ENCODE data around the gene RNF112. TPM values are rescaled to one million over a fixed set of nuclear protein-coding genes. Genes with fewer than 3 reads are reported as not detected.

Gene RNF112
- total RNA-seq, 8 experiments from 2014 or later: 0.35 to 3.7 (median 1.7) TPM; not detected in 1

DNA sequence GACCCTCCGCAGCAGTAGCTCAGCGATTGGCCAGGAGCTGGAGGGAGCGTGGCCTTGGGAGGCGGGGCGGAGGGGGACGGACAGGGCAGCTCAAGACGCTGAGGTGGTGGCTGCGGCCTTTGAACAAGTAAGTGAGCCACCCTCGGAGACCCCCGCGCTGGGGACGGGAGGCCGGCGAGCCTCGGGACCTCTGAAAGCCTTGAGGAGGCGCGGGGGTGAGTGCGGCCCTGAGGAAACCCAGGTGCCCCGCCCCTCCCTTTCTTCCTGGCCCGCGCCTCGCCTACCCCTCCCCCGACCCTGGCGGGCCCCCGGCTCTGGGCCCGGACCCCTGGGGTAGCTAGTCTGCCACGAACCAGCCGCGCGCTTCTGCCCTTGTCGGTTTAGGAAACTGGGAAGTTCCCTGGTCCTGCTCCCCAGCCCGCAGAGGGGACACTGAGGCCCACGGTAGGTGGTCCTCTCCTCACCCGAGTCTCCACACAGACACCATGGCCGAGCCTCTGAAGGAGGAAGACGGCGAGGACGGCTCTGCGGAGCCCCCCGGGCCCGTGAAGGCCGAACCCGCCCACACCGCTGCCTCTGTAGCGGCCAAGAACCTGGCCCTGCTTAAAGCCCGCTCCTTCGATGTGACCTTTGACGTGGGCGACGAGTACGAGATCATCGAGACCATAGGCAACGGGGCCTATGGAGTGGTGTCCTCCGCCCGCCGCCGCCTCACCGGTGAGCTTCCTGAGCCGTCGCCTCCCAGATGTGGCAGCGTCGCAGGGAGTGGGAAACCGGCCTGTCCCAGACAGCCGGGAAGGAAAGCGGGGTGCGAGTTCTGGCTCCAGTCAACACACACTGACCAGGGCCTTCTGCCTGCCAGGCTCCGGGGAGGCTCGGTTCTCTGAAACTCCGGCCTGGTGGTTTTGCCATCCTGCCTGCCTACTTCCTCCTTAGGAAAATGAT is 32.3 kb upstream of the RNF112 start, which contains the start of gene MAPK7:
Gene MAPK7, plus strand, starts transcription at position 83 of the 945 bp plus-strand sequence. Its CDS starts 403 bp downstream, at position 486.
- H3K4me3 ChIP-seq: peak within 1 kb of the TSS; percentile 50 to 62 (median 56)
- H3K27ac ChIP-seq: peak within 1 kb of the TSS; percentile 91 to 97
- 0 to 14% (median 5%) methylated on average over 1 to 7 of the region's 69 CpGs; no CpG with 5 or more reads in 6 of the 10 experiments for whole genome bisulfite sequencing, 10 experiments
- peak in 3 of 8 experiments; percentile 0 to 5 (median 1) for ATAC-seq (replicated peaks in 6 of 8)
- in situ Hi-C loops (cut with MboI; ENCODE audit: low pct_unique_long_range_greater_than_20kb in 2 of 9, low sequenced_read_pairs in 9 of 9, unreplicated experiment in 9 of 9): loop anchor here in 1 of 9 experiments (5.0 kb wide), 1 partner anchor 69 kb away; no protein-coding TSS in a partner anchor
- H3K4me1 ChIP-seq (replicated peaks in 1 of 2): peaks cover 6 to 11% of the 10 kb centered on the region in 2 donors

DNA sequence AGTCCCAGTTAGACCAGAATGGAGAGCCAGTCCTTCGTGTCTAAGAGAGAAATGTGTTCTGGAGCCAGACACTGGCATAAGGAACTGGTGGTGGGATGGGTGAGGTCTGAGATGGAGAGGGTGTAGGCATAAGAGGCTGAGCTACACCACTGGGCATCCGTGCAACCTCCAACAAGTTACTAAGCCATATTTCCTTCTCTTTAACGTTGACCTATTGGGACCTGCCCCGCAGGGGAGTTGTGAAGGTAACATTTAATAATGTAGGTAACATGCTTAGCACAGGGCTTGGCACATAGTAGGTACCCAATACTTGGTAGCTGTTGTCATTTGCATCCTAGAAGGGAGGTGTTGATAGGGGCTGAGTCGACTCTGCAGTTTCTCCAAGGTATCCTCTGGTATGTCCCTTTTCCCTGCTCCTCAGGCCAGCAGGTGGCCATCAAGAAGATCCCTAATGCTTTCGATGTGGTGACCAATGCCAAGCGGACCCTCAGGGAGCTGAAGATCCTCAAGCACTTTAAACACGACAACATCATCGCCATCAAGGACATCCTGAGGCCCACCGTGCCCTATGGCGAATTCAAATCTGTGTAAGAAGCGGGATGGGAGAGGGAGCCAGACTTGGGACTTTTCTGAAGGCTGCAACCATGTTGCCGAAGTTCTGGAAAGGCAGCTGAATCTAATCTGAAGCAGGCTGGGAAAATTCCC is 31.5 kb upstream of the RNF112 start:
- WGBS, 10 experiments: 56 to 96% (median 83%) methylated on average over 2 to 6 of the region's 13 CpGs
- H3K4me1 ChIP-seq (replicated peaks in 1 of 2): peaks cover 13% of the 10 kb centered on the region in 2 donors
- H3K4me3 ChIP-seq: peak overlapping the region; percentile 50 to 62 (median 56)
- no peak for ATAC-seq (replicated peaks in 6 of 8)
- H3K27ac ChIP-seq: peak overlapping the region; percentile 68 to 89
- in situ Hi-C loops (cut with MboI; ENCODE audit: low pct_unique_long_range_greater_than_20kb in 2 of 9, low sequenced_read_pairs in 9 of 9, unreplicated experiment in 9 of 9): loop anchor here in 1 of 9 experiments (5.0 kb wide), 1 partner anchor 68 kb away; no protein-coding TSS in a partner anchor

DNA sequence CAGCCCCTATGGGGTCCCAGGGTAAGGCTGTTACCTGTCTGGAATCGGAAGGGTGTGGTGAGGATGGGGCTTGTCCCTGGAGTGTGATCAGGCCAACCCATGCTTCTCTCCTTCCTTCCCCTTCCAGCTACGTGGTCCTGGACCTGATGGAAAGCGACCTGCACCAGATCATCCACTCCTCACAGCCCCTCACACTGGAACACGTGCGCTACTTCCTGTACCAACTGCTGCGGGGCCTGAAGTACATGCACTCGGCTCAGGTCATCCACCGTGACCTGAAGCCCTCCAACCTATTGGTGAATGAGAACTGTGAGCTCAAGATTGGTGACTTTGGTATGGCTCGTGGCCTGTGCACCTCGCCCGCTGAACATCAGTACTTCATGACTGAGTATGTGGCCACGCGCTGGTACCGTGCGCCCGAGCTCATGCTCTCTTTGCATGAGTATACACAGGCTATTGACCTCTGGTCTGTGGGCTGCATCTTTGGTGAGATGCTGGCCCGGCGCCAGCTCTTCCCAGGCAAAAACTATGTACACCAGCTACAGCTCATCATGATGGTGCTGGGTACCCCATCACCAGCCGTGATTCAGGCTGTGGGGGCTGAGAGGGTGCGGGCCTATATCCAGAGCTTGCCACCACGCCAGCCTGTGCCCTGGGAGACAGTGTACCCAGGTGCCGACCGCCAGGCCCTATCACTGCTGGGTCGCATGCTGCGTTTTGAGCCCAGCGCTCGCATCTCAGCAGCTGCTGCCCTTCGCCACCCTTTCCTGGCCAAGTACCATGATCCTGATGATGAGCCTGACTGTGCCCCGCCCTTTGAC is 30.3 kb upstream of the RNF112 start:
- Histone ChIP-seq H3K4me3 (no peak overlapping the region), H3K4me1 (replicated peaks in 1 of 2) (peaks cover 17 to 23% of the 10 kb centered on the region in 2 donors), H3K27ac (no peak overlapping the region)
- 60 to 100% (median 95%) methylated on average over 1 to 7 of the region's 29 CpGs; no CpG with 5 or more reads in 2 of the 10 experiments for whole genome bisulfite sequencing, 10 experiments
- in situ Hi-C loops (cut with MboI; ENCODE audit: low pct_unique_long_range_greater_than_20kb in 2 of 9, low sequenced_read_pairs in 9 of 9, unreplicated experiment in 9 of 9): no loop called here
- ATAC-seq (replicated peaks in 6 of 8): no peak

- no peak overlapping the region for H3K27ac ChIP-seq
- 100% methylated on average over 1 of the region's 7 CpGs; no CpG with 5 or more reads in 8 of the 10 experiments for WGBS, 10 experiments
- H3K4me3 ChIP-seq: no peak overlapping the region
- ATAC-seq (replicated peaks in 6 of 8): no peak
- peaks cover 21 to 30% of the 10 kb centered on the region in 2 donors for H3K4me1 ChIP-seq (replicated peaks in 1 of 2)
- in situ Hi-C loops (cut with MboI; ENCODE audit: low pct_unique_long_range_greater_than_20kb in 2 of 9, low sequenced_read_pairs in 9 of 9, unreplicated experiment in 9 of 9): no loop called here
These were observed 29.7 kb upstream of the RNF112 start for GRCh38 chr17:19381361-19381740.

DNA sequence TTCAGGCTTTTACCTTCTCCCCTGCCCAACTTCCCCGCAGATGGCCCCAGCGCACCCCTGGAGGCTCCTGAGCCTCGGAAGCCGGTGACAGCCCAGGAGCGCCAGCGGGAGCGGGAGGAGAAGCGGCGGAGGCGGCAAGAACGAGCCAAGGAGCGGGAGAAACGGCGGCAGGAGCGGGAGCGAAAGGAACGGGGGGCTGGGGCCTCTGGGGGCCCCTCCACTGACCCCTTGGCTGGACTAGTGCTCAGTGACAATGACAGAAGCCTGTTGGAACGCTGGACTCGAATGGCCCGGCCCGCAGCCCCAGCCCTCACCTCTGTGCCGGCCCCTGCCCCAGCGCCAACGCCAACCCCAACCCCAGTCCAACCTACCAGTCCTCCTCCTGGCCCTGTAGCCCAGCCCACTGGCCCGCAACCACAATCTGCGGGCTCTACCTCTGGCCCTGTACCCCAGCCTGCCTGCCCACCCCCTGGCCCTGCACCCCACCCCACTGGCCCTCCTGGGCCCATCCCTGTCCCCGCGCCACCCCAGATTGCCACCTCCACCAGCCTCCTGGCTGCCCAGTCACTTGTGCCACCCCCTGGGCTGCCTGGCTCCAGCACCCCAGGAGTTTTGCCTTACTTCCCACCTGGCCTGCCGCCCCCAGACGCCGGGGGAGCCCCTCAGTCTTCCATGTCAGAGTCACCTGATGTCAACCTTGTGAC is 29.1 kb upstream of the RNF112 start:
- WGBS, 10 experiments: 95% methylated on average over 15 of the region's 31 CpGs; no CpG with 5 or more reads in 9 of the 10 experiments
- no peak for ATAC-seq (replicated peaks in 6 of 8)
- no peak overlapping the region for H3K27ac ChIP-seq
- no peak overlapping the region for H3K4me3 ChIP-seq
- in situ Hi-C loops (cut with MboI; ENCODE audit: low pct_unique_long_range_greater_than_20kb in 2 of 9, low sequenced_read_pairs in 9 of 9, unreplicated experiment in 9 of 9): no loop called here
- peaks cover 22 to 35% of the 10 kb centered on the region in 2 donors for H3K4me1 ChIP-seq (replicated peaks in 1 of 2)

GRCh38 chr17:19382531-19383444 is 28.2 kb upstream of the RNF112 start:
- H3K4me1 ChIP-seq (replicated peaks in 1 of 2): peaks cover 30 to 42% of the 10 kb centered on the region in 2 donors
- 60 to 100% (median 97%) methylated on average over 1 to 6 of the region's 13 CpGs; no CpG with 5 or more reads in 3 of the 10 experiments for WGBS, 10 experiments
- no peak overlapping the region for H3K4me3 ChIP-seq
- H3K27ac ChIP-seq: no peak overlapping the region
- ATAC-seq (replicated peaks in 6 of 8): no peak
- in situ Hi-C loops (cut with MboI; ENCODE audit: low pct_unique_long_range_greater_than_20kb in 2 of 9, low sequenced_read_pairs in 9 of 9, unreplicated experiment in 9 of 9): no loop called here

DNA sequence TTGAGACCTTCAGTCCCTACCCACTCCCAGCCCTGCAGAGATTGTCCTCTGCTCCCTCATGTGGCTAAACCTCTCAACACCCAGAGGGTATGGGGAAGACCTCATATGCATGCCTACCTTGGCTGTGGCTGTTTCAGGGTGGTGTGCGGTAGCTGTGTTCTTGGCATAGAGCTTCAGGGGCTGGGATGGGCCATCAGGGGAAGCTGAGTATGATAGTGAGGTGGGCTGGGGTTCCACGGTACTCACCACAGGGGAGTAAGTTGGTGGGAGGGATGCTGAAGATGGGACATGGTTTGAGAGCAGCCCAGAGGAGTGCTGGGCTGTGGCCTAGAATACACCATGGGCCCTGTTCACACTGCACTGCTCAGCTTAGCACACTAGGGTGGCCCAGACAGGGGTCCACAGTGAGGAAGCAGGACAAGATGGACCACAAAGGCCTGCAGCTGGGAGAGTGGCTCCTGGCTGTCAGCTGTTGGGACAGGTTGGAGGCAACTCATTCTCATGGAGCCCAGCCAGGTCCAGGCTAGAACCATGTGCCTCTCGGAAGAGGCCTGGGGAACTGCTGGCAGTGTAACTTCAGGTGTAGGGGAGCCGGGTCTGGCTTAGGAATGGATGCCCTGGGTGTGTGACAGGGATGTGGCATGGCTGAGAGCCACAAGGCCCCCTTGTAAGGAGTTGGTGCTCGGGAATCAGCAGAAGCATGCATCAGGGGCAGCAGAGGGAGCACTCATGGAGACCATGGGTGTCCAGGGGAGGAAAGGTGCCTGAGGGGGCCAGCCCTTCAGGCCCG is 27.2 kb upstream of the RNF112 start:
- peaks cover 36 to 48% of the 10 kb centered on the region in 2 donors for H3K4me1 ChIP-seq (replicated peaks in 1 of 2)
- in situ Hi-C loops (cut with MboI; ENCODE audit: low pct_unique_long_range_greater_than_20kb in 2 of 9, low sequenced_read_pairs in 9 of 9, unreplicated experiment in 9 of 9): no loop called here
- H3K4me3 ChIP-seq: no peak overlapping the region
- H3K27ac ChIP-seq: peak overlapping the region in 1 of 2 donors; percentile 4
- WGBS, 10 experiments: 20 to 100% (median 82%) methylated on average over 1 to 2 of the region's 6 CpGs; no CpG with 5 or more reads in 2 of the 10 experiments
- peak in 2 of 8 experiments; percentile 1 to 7 for ATAC-seq (replicated peaks in 6 of 8)

DNA sequence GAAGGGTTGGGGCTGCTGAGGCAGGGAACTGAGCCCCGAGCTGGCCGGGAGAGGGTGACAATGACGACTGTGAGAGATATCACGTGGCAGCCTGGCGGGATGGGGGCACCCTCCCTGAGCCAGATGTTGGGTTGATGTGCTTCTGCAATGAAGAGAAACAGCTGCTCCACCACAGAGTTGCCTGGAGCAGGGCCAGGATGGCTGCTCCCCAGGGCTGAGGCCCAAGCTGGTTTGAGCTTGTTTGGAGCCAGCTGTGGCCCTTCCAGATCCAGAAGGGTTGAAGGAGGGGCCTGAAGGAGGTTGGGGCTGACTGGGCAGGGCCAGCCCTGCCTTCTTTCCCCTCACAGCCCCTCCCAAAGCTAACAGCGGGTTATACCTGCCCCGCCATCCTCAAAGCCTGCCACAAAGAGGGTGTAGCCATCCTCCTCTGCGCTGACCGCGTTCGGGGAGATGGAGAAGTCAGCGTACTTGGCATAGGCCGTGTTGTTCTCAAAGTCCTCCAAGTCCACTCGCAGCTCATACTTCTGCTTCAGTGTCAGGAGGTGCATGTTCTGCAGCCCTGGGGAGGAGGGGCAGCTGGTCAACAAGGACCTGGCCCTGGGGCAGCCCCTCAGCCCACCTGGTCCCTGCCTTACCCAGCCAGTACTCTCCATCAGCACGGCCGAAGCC is 26.2 kb upstream of the RNF112 start:
- in situ Hi-C loops (cut with MboI; ENCODE audit: low pct_unique_long_range_greater_than_20kb in 2 of 9, low sequenced_read_pairs in 9 of 9, unreplicated experiment in 9 of 9): no loop called here
- peak overlapping the region in 1 of 2 donors; percentile 4 for H3K27ac ChIP-seq
- peak in 6 of 8 experiments; percentile 7 to 62 (median 26) for ATAC-seq (replicated peaks in 6 of 8)
- H3K4me3 ChIP-seq: no peak overlapping the region
- H3K4me1 ChIP-seq (replicated peaks in 1 of 2): peaks cover 30 to 42% of the 10 kb centered on the region in 2 donors
- WGBS, 10 experiments: 0 to 100% (median 70%) methylated on average over 1 to 7 of the region's 16 CpGs; no CpG with 5 or more reads in 4 of the 10 experiments

GRCh38 chr17:19385521-19385983 is 25.5 kb upstream of the RNF112 start:
- H3K4me1 ChIP-seq (replicated peaks in 1 of 2): peaks cover 30 to 42% of the 10 kb centered on the region in 2 donors
- ATAC-seq (replicated peaks in 6 of 8): no peak
- H3K4me3 ChIP-seq: no peak overlapping the region

More at GRCh38 chr17:19385521-19385983, 25.5 kb upstream of the RNF112 start:
- in situ Hi-C loops (cut with MboI; ENCODE audit: low pct_unique_long_range_greater_than_20kb in 2 of 9, low sequenced_read_pairs in 9 of 9, unreplicated experiment in 9 of 9): no loop called here
- 40 to 100% (median 94%) methylated on average over 1 to 5 of the region's 9 CpGs; no CpG with 5 or more reads in 6 of the 10 experiments for WGBS, 10 experiments
- no peak overlapping the region for H3K27ac ChIP-seq
